Loucy (cell line): ENCODE measurements around the gene CCL28.

ENCODE experiments used
- H2AFZ ChIP-seq: fragments of 200-600 bp; sonication (generic); 2 replicates; pipeline ENCODE4 v1.6.0; 2016; ENCODE audit warnings: antibody characterized with exemption, mild to moderate bottlenecking, low read length, moderate library complexity
- H3F3A ChIP-seq: fragments of 200-600 bp; 2 replicates; pipeline ENCODE4 v1.6.0; 2016; ENCODE audit warnings: antibody characterized with exemption, low read depth, mild to moderate bottlenecking
- H3K27me3 ChIP-seq: fragments of 200-600 bp; sonication (generic); 2 replicates; pipeline ENCODE4 v1.6.1; 2014; ENCODE audit warnings: low read length, mild to moderate bottlenecking; ENCODE audit not compliant: insufficient read depth, poor library complexity, severe bottlenecking
- H3K36me3 ChIP-seq: fragments of 200-600 bp; sonication (generic); 2 replicates; pipeline ENCODE4 v1.6.1; 2016; ENCODE audit warnings: low read length; ENCODE audit not compliant: insufficient read depth
- H3K4me1 ChIP-seq: fragments of 200-600 bp; sonication (generic); 2 replicates; pipeline ENCODE4 v1.5.1; 2014; ENCODE audit warnings: low read length, mild to moderate bottlenecking; ENCODE audit not compliant: insufficient read depth, poor library complexity, severe bottlenecking
- H3K4me2 ChIP-seq: fragments of 200-600 bp; sonication (generic); 2 replicates; pipeline ENCODE4 v1.6.0; 2014; ENCODE audit warnings: antibody characterized with exemption, low read length, low read depth, mild to moderate bottlenecking; ENCODE audit not compliant: poor library complexity, severe bottlenecking
- H3K4me3 ChIP-seq: fragments of 200-600 bp; sonication (generic); 2 replicates; pipeline ENCODE4 v1.5.1; 2014; ENCODE audit warnings: low read length, mild to moderate bottlenecking, mixed read lengths; ENCODE audit not compliant: poor library complexity, severe bottlenecking
- H3K79me2 ChIP-seq: fragments of 200-600 bp; sonication (generic); 2 replicates; pipeline ENCODE4 v1.6.1; 2014; ENCODE audit warnings: low read length; ENCODE audit not compliant: insufficient read depth
- H3K9ac ChIP-seq: fragments of 200-600 bp; sonication (generic); 2 replicates; pipeline ENCODE4 v1.6.0; 2014; ENCODE audit warnings: mild to moderate bottlenecking, low read depth, low read length, moderate library complexity; ENCODE audit not compliant: poor library complexity, severe bottlenecking
- H3K9me2 ChIP-seq: fragments of 200-600 bp; sonication (generic); replicated peaks from 2 replicates; pipeline ENCODE4 v1.6.1; 2016; ENCODE audit warnings: low read depth, low read length, mixed read lengths
- H3K9me3 ChIP-seq: fragments of 200-600 bp; sonication (generic); 2 replicates; pipeline ENCODE4 v1.6.1; 2014; ENCODE audit warnings: mild to moderate bottlenecking, antibody characterized with exemption, low read length, low read depth; ENCODE audit not compliant: insufficient read depth
- H4K20me1 ChIP-seq: fragments of 200-600 bp; sonication (generic); 2 replicates; pipeline ENCODE4 v1.6.0; 2014; ENCODE audit warnings: antibody characterized with exemption, low read length, mild to moderate bottlenecking; ENCODE audit not compliant: insufficient read depth, poor library complexity, severe bottlenecking
- CTCF ChIP-seq: fragments of 200-600 bp; sonication (generic); conservative IDR thresholded peaks from 2 replicates; pipeline ENCODE4 v1.5.1; 2014; ENCODE audit warnings: mild to moderate bottlenecking, antibody characterized with exemption, low read length
- EZH2phosphoT487 ChIP-seq: fragments of 200-600 bp; IDR thresholded peaks from 2 replicates; pipeline ENCODE4 v1.6.1; 2018; ENCODE audit warnings: antibody characterized with exemption, mild to moderate bottlenecking, moderate library complexity, borderline replicate concordance

CCL28 gene

DNA sequence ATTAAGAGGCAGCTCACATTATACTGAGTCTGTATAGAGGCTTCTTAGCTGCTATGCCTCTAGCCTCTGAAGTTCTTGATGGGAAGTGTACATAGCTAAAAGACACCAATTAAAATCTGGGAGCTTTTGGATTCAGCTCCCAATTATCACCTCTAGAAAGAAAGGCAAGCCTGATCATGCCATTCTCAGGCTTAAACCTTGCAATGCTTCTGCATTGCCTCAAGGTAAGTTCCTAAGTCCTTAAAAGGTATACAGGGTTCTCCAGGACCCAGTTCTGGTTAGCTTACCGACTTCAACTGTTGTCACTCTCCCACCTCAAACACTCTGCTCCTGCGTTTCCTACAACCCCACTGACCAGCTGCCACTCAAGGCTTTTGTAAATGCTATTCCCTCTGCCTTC is 17.5 kb upstream of the CCL28 start:
- Histone ChIP-seq H2AFZ (no peak overlapping the region), H3K9ac (no peak overlapping the region), H4K20me1 (no peaks in the 10 kb centered on the region), H3F3A (no peaks in the 10 kb centered on the region), H3K9me3 (no peaks in the 10 kb centered on the region), H3K79me2 (no peaks in the 10 kb centered on the region), H3K4me1 (no peaks in the 10 kb centered on the region), H3K4me3 (no peak overlapping the region), H3K27me3 (no peaks in the 10 kb centered on the region), H3K36me3 (no peaks in the 10 kb centered on the region), H3K4me2 (no peak overlapping the region), H3K9me2 (no peaks in the 10 kb centered on the region)
- no peak for TF ChIP-seq EZH2phosphoT487
- no peak for TF ChIP-seq CTCF

- no peaks in the 10 kb centered on the region for H3K79me2 ChIP-seq
- H3K9ac ChIP-seq: no peak overlapping the region
- no peak overlapping the region for H3K4me2 ChIP-seq
- no peaks in the 10 kb centered on the region for H4K20me1 ChIP-seq
- no peak overlapping the region for H2AFZ ChIP-seq
- H3K4me1 ChIP-seq: no peaks in the 10 kb centered on the region
- TF ChIP-seq CTCF (no peak), EZH2phosphoT487 (no peak)
- H3K9me2 ChIP-seq: no peaks in the 10 kb centered on the region
- no peaks in the 10 kb centered on the region for H3K9me3 ChIP-seq
- H3K4me3 ChIP-seq: no peak overlapping the region
- H3F3A ChIP-seq: no peaks in the 10 kb centered on the region
- H3K36me3 ChIP-seq: no peaks in the 10 kb centered on the region
- H3K27me3 ChIP-seq: no peaks in the 10 kb centered on the region
Measured at GRCh38 chr5:43429016-43429415, 16.8 kb upstream of the CCL28 start.

- Histone ChIP-seq H3K27me3 (no peaks in the 10 kb centered on the region), H3K36me3 (no peaks in the 10 kb centered on the region), H3K79me2 (no peaks in the 10 kb centered on the region), H3K4me3 (no peak overlapping the region), H3K4me2 (no peak overlapping the region), H2AFZ (no peak overlapping the region), H3K9me2 (no peaks in the 10 kb centered on the region), H3F3A (no peaks in the 10 kb centered on the region), H4K20me1 (no peaks in the 10 kb centered on the region), H3K4me1 (no peaks in the 10 kb centered on the region), H3K9ac (no peak overlapping the region), H3K9me3 (no peaks in the 10 kb centered on the region)
- TF ChIP-seq EZH2phosphoT487 (no peak), CTCF (no peak)
Measured at GRCh38 chr5:43427306-43427705, 15.1 kb upstream of the CCL28 start.
